H54 (cell line): ENCODE results near the gene RAB14.

ENCODE experiments used
- DNase-seq: peaks from one replicate; pipeline ENCODE4 v3.0.0; 2011; ENCODE audit warnings: low spot score, mixed read lengths; ENCODE audit not compliant: insufficient read length
- FAIRE-seq: peaks from 3 replicates; lab custom pipeline; 2011; peaks lifted over from hg19 to GRCh38; lab: Jason Lieb, UNC
- POLR2A ChIP-seq: IDR thresholded peaks from 2 replicates; pipeline ENCODE4 v1.6.1; 2011; ENCODE audit warnings: low read depth, mild to moderate bottlenecking, low read length

RAB14 gene

DNA sequence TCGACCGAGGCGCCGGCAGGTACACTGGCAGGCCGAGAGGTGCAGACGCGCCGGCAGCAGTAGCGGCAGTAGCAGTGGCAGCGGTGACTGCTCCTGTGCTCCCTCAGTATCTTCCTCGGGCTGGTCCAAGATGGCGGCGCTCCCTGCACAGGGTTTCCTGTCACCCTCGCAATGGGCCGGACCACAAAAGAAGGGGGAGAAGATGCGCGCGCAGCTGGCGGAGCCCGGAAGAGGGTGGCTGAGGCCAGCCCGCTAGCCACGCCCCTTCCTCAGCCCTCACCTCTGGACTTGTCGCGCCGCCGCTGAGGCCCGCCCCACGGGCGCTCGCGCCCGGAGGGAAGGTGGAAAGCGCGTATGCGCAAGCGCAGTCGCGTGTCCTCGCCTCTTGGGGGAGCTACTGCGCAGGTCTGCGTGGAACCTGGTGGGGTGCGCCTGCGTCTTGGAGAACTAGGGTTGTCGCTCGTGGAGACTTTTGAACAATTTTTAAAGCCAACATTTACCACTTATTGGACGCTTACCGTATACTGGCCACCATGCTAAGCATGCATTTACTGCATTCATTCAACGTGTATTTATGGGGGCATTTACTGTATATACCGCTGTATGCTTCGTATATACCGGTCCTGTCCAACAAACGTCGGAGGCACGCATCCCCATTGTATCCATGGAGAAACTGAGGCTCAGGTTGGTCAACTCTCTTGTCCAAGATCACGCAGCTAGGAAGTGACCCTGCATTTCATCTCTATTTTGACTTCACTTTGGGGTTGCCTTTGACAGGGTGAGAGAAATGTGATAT lies at the start of gene RAB14:
Gene RAB14 (minus strand): TSS at position 132 of the 796 bp plus-strand sequence. CDS start 8,457 bp downstream, outside the sequence.
- DNase-seq (peak; percentile 100), FAIRE-seq (peak; percentile 99)
- peak; percentile 93 for TF ChIP-seq POLR2A

- no peak for FAIRE-seq
- no peak for DNase-seq
- TF ChIP-seq POLR2A = no peak
Observed at GRCh38 chr9:121249563-121249962, 47.9 kb upstream of the RAB14 start.

DNA sequence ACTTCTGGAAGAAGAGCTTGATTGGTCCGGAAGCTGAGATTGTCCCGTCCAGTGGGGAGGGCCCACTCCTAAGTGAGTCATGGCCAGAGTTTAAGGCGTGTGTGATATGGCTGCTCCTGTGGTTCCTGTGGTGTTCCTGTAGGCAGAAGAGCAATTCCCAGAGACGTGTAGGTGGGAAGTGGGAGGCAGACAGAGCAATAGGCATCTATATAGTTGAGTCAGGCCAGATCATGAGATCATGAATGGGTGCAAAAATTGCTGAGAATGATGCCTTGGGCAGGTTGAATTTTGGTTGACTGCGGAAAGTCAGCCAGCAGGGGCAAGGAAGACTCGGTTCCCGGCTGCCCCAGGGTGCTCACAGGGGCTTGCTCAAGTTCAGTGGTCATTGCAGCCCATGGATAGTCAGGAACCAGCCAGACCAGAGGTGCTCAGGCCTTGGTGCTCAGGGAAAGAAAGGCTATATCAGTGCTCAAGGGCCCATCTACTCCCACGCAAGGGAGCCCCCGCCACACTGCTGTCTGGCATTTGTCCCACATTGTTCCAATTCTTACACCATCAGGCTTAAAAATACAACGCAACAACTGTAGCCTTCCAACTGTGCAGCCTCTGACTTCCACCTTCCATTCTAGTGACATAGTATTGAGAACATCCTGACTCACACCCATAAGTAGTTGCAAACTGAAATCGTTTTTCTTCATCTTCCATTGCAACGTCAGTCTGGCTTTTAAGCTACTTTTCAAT lies 45.3 kb upstream of the RAB14 start:
- no peak for TF ChIP-seq POLR2A
- FAIRE-seq = peak; percentile 94
- peak; percentile 52 for DNase-seq

DNA sequence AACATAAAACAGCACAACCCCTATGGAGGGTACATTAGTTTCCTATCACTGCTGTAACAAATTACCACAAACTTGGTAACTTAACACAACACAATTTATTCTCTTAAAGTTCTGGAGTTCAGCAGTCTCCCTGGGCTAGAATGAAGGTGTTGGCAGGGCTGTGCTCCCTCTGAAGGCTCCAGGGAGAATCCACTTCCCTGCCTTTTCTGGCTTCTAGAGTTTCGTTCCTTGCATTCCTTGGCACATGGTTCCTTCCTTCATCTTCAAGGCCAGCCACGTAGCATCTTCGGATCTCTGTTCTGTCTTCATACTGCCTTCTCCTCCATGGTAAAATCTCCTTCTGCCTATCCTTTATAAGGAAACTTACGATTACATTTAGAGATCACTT lies 41.3 kb upstream of the RAB14 start:
- DNase-seq (no peak), FAIRE-seq (no peak)
- no peak for TF ChIP-seq POLR2A

DNA sequence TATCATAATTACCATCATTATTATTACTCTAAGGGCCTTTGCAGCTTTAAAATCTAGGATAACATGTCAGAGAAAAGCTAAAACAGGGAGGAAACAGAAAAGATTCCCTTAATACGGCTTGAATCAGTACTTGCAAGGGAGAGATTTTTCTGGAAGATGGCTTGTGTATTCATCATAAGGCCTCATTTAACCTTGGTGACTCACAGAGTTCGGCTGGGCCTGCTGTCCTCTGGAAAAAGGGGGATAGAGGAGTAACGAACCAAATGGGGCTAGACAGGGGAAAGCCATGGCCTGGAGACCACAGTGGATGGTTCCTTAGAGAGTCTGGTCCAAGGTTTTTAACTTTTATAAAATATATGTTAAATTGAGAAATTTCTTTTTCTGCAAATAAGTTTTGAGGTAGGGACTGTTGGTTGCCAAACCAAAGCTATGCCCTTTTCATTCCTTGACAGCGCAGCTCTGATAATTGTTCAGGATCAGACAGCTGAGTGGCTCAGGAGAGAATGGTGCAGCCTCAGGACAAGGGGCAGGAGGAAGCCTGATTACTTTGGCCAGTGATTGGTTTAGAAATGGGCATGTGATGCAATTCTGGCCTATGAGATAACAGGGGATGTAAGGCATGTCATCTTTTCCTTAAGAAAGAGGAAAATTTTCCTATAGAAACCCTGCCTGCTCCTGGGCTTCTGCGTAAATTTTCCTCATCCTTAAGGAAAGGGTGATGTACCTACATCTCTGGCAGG lies 40.7 kb upstream of the RAB14 start:
- DNase-seq (no peak), FAIRE-seq (no peak)
- no peak for TF ChIP-seq POLR2A

GRCh38 chr9:121240472-121241135 lies 38.9 kb upstream of the RAB14 start:
- DNase-seq = no peak
- FAIRE-seq = no peak
- no peak for TF ChIP-seq POLR2A

DNA sequence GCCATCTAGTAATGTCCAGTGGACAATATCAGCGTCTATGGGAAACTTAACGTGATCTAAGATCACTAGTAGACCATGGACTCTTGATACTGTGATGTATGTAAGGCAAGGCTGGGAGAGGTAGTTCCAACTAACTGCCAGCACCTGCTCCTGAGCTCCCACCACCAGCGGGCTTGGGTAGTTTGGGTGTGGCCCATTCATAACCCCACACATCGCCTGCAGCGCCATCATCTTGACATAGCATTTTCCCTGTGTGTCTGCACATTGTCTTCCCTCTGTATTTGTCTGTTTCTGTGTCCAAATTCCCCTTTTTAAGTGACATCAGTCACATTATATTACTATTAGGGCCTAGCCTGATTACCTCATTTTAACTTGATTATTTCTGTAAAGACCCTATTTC lies 38.2 kb upstream of the RAB14 start:
- no peak for TF ChIP-seq POLR2A
- FAIRE-seq (no peak), DNase-seq (no peak)

DNA sequence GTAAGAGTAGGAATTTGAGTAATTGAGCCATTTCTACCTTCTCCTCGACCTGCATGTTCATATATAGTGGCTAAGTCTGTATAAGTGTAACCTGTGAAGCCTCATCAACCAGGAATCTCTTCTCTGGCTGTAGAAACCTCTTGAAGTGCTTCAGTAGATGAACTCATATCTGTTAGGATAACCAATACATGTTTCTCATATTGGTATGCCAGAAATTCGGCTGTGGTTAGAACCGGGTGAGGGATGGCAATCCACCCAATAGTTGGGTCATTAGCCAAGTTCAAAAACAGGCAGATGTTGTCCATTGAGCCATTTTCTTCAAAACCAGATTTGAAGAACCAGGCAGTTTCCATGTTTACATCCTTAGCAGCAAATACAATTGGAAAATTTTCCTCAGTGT lies 37.4 kb upstream of the RAB14 start:
- TF ChIP-seq POLR2A = no peak

DNA sequence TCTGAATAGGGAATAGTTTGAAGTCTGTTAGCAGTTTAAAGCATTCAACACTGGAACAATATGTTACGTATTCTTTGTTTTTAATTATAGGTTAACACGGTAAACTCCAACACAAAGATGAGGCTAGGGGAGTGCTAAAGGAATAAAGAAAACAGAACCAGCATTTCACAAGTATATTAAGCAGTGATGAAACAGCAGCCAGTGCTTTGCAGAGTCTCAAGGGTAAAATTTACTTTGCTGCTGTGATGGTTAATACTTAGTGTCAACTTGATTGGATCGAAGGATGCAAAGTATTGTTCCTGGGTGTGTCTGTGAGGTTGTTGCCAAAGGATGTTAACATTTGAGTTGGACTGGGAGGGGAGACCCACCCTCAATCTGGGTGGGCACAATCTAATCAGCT lies 36.2 kb upstream of the RAB14 start:
- FAIRE-seq = no peak
- no peak for TF ChIP-seq POLR2A
- DNase-seq = no peak

More for the DNA sequence above, 37.4 kb upstream of the RAB14 start:
- DNase-seq (no peak), FAIRE-seq (no peak)

DNA sequence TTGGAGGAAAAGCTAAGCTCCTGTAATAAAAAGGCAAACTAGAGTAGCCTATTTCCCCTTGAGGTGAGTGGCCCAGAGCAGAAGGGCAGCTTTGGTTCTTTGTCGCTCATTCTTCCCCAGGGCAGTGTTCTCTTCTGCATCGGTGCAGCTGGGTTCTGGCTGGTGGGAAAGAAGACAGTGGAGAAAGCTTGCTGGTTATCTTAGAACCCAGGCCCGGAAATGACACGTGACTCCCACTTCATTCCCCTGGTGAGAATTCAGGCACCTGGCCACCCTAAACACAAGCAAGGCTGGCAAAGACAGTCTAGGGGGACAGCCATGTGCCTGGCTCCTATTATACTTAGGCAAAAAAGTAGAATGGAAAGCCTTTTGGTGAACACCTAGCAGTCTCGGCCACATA lies 33.8 kb upstream of the RAB14 start:
- no peak for TF ChIP-seq POLR2A
- DNase-seq (no peak), FAIRE-seq (no peak)

DNA sequence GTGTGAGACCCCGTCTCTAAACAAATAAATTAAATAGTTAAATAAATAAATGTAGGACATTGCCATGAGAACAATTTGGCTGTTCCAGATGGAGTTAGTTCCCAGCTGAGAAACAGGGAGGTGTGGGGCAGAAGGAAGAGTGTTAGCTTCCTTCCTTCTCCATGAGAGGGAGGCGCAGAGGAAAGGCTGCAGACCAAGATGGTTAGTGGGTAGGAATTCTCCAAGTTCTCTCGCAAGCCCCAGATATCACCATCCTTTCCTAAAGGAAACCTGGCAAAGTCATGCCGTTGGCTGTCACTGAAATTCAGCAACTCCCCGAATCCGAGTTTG lies 33.1 kb upstream of the RAB14 start:
- TF ChIP-seq POLR2A = no peak
- no peak for DNase-seq
- no peak for FAIRE-seq

DNA sequence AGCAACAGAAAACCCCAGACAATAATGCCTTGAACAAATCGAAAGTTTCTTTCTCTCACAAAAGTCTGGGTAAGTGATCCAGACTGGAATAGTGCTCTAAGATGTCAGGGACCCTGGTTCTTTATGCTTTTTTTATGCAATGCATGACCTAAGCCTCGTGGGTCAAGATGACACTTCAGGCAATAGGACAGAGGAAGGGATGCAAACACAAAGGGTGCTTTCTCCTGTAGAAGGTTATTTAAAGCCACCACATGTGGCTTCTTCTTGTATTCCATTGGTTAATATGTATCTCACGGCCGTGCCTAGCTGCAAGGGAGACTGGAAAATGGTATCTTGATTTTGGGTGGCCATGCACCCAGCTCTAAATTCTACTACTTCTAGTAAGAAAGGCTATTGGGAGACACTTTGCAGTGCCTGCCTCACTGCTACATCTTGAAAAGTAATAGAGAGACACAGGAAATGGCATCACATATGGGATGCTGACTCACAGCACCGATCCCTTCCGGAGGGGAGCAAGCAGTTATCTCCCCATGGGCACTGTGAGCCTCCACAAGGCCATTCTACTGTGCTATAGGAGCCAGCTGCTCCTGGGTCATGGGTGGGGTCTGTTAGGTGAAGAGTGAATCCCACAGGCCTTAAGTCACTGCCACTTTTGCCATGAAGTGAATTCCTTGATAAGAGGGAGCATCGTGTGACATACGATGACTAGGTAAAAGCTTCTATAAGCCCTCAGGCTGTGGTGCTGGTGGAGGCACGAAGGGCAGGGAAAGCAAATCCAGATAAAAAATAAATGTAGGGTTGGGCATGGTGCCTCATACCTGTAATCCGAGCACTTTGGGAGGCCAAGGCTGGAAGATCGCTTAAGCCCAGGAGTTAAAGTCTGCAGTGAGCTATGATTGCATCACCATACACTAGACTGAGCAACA lies 32.5 kb upstream of the RAB14 start:
- FAIRE-seq = peak; percentile 84
- DNase-seq = peak; percentile 75

DNA sequence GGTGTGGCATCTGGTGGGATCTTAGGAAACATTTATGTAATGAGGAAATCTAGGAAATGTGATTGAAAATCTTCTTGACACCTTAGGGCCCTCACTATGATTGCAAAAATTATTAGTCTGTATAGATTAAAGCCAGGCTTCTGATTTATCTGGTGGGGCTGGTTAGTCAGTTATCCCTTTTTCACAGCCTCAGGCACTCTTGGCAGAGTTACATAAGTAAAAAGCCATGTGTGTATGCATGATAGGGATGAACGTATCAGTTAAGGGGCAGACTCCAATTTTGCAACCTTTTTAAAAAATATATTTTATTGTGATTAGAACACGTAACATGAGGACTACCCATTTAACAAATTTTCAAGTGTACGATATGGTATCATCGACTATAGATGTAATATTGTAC lies 30.6 kb upstream of the RAB14 start:
- no peak for FAIRE-seq
- no peak for TF ChIP-seq POLR2A
- DNase-seq = no peak

More for the DNA sequence above, 32.5 kb upstream of the RAB14 start:
- TF ChIP-seq POLR2A = no peak
